ENCODE measurements around the gene TBC1D16. TPM values are rescaled to one million over a fixed set of nuclear protein-coding genes. Genes with fewer than 3 reads are reported as not detected.

Gene TBC1D16
- total RNA-seq, 1 experiment from 2014 or later, result 85.8 TPM

- Histone ChIP-seq H4K20me1 (ENCODE audit: control insufficient read depth, insufficient read depth, insufficient read length) (no peaks in the 10 kb centered on the region), H2BK20ac (ENCODE audit: low read depth, low read length, poor library complexity, severe bottlenecking) (no peak overlapping the region), H3K23ac (ENCODE audit: insufficient read length, low read depth, low read length) (no peak overlapping the region), H2BK15ac (ENCODE audit: low read depth, low read length) (no peak overlapping the region), H2AFZ (ENCODE audit: low read length) (no peak overlapping the region), H3K18ac (ENCODE audit: insufficient read length, low read depth, low read length) (no peak overlapping the region), H3K56ac (ENCODE audit: insufficient read length, low read depth, low read length) (no peak overlapping the region), H4K5ac (ENCODE audit: insufficient read length, low read depth, low read length) (no peak overlapping the region), H3K4ac (ENCODE audit: low read depth, low read length) (no peak overlapping the region), H3K9me3 (ENCODE audit: control insufficient read depth, low read depth, low read length) (no peaks in the 10 kb centered on the region), H3K27me3 (ENCODE audit: insufficient read depth, low read length) (no peaks in the 10 kb centered on the region), H3K79me2 (ENCODE audit: insufficient read depth, low read length) (peaks cover 1% of the 10 kb centered on the region; the same call in 1 of the 2 replicates), H4K8ac (replicated peaks; ENCODE audit: insufficient read length, low read depth, low read length) (no peak overlapping the region), H3K4me1 (ENCODE audit: insufficient read depth, low read length) (no peaks in the 10 kb centered on the region), H3K27ac (ENCODE audit: insufficient read length, low read depth, low read length) (no peak overlapping the region), H3T11ph (ENCODE audit: low read length) (no peak overlapping the region), H2BK12ac (ENCODE audit: insufficient read length, low read depth, low read length) (no peak overlapping the region), H2BK5ac (ENCODE audit: insufficient read length, low read length) (no peak overlapping the region), H4K91ac (ENCODE audit: insufficient read length, low read depth, low read length) (no peak overlapping the region), H3K4me2 (ENCODE audit: insufficient read depth, insufficient read length, low read length) (peak overlapping the region; percentile 62), H3K79me1 (ENCODE audit: insufficient read depth, low read depth, low read length, poor library complexity, severe bottlenecking) (no peaks in the 10 kb centered on the region), H2BK120ac (ENCODE audit: low read depth, low read length, poor library complexity, severe bottlenecking) (no peak overlapping the region), H3K9ac (ENCODE audit: extremely low read depth, insufficient read length, low read length) (no peak overlapping the region), H3K14ac (ENCODE audit: insufficient read depth, low read length) (0 out of 2 replicates have a peak overlapping the region, but pooled peaks have one; percentile 51), H2AK5ac (ENCODE audit: insufficient read length, low read length) (no peak overlapping the region), H3K23me2 (ENCODE audit: insufficient read length, low read depth, low read length, poor library complexity, severe bottlenecking) (peaks cover 5% of the 10 kb centered on the region)
- no peaks in the 10 kb centered on the region for H3K27me3 Mint-ChIP-seq (ENCODE audit: low read depth)
- H3K4me3 Mint-ChIP-seq, result peak overlapping the region; percentile 52 to 75; a peak in 4 of 5 replicates
- TF ChIP-seq, protein P1, sequence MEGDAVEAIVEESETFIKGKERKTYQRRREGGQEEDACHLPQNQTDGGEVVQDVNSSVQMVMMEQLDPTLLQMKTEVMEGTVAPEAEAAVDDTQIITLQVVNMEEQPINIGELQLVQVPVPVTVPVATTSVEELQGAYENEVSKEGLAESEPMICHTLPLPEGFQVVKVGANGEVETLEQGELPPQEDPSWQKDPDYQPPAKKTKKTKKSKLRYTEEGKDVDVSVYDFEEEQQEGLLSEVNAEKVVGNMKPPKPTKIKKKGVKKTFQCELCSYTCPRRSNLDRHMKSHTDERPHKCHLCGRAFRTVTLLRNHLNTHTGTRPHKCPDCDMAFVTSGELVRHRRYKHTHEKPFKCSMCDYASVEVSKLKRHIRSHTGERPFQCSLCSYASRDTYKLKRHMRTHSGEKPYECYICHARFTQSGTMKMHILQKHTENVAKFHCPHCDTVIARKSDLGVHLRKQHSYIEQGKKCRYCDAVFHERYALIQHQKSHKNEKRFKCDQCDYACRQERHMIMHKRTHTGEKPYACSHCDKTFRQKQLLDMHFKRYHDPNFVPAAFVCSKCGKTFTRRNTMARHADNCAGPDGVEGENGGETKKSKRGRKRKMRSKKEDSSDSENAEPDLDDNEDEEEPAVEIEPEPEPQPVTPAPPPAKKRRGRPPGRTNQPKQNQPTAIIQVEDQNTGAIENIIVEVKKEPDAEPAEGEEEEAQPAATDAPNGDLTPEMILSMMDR (conservative IDR thresholded peaks at IDR 0.05), result no peak
- no peak for DNase-seq
- H3K27ac Mint-ChIP-seq, result peak overlapping the region in 1 of 3 experiments; percentile 80; a peak in 2 of 7 replicates
- H3K36me3 Mint-ChIP-seq (ENCODE audit: insufficient read depth in 1 of 3, low read depth in 3 of 3), result peaks cover 12 to 23% (median 13%) of the 10 kb centered on the region in 3 experiments; a peak in 6 of 7 replicates
- peaks cover 13 to 21% of the 10 kb centered on the region in 2 experiments; a peak in 3 of 4 replicates for H3K4me1 Mint-ChIP-seq
- H3K9me3 Mint-ChIP-seq, result no peaks in the 10 kb centered on the region
- no CpG with 5 or more reads among the region's 8 CpGs for WGBS (ENCODE audit: extremely low coverage, insufficient read length, low lambda C conversion rate)
Measured at GRCh38 chr17:80006339-80006720, 29.3 kb downstream of the TBC1D16 start.
